GM12878 (cell line): Measurements from ENCODE around the gene CNNM2. TPM values are rescaled to one million over a fixed set of nuclear protein-coding genes. Genes with fewer than 3 reads are reported as not detected.

Experiments used
- ATAC-seq: fragments of 200-7000 bp; cut with Tn5 transposase; 3 replicates; pipeline ENCODE4 v1.9.1; 2020; ENCODE audit warnings: mild to moderate bottlenecking, moderate library complexity
- BruUV-seq: library from RNA; stranded (reverse); fragments of 400-500 nt; replicated peaks from 2 replicates; lab custom pipeline; 2021; lab: Mats Ljungman, UMichigan
- CTCF ChIA-PET: fragments of 300-600 bp; sonication (Branson Sonifier 250); formaldehyde crosslinking; extraction: SDS; loops from one replicate; lab custom pipeline; 2021; ENCODE audit warnings: inconsistent platforms; lab: Yijun Ruan, JAX
- POLR2A ChIA-PET: fragments of 350-600 bp; formaldehyde crosslinking; extraction: SDS; loops from one replicate; lab custom pipeline; 2021; ENCODE audit warnings: inconsistent platforms; lab: Charles Lee
- RAD21 ChIA-PET: fragments of 300-600 bp; sonication (Branson Sonifier 250); formaldehyde crosslinking; loops from one replicate; lab custom pipeline; 2023; ENCODE audit warnings: antibody characterized with exemption; ENCODE audit not compliant: unreplicated experiment; lab: Charles Lee
- SMC1A ChIA-PET: fragments of 300-600 bp; sonication (Branson Sonifier 250); formaldehyde crosslinking; loops from one replicate; lab custom pipeline; 2023; ENCODE audit not compliant: unreplicated experiment, uncharacterized antibody; lab: Charles Lee
- DNase-seq: peaks from one replicate; pipeline ENCODE4 v3.0.0-alpha.2; 2011; ENCODE audit warnings: low read depth, low spot score
- FAIRE-seq: peaks from 3 replicates; lab custom pipeline; 2011; peaks lifted over from hg19 to GRCh38; lab: Jason Lieb, UNC
- H2AFZ ChIP-seq: 2 replicates; pipeline ENCODE4 v1.6.0; 2011; ENCODE audit warnings: low read depth, low read length, control low read depth; ENCODE audit not compliant: control insufficient read depth
- H3K27ac ChIP-seq: 2 replicates; pipeline ENCODE4 v1.5.1; 2011; ENCODE audit warnings: control low read depth; ENCODE audit not compliant: control insufficient read depth, insufficient read depth
- H3K27me3 ChIP-seq, 2 experiments: replicated peaks in 1 of 2; 2 replicates each; pipeline versions ENCODE4 v1.6.0 to v1.6.1; 2011; ENCODE audit warnings: low read length in 1 of 2; ENCODE audit not compliant: control insufficient read depth in 2 of 2, insufficient read depth in 2 of 2
- H3K36me3 ChIP-seq, 2 experiments: 2 replicates each; pipeline ENCODE4 v1.5.1; 2011; ENCODE audit warnings: low read length in 1 of 2; ENCODE audit not compliant: control insufficient read depth in 2 of 2, insufficient read depth in 2 of 2
- H3K4me1 ChIP-seq: 2 replicates; pipeline ENCODE4 v1.6.1; 2011; ENCODE audit warnings: mild to moderate bottlenecking, low read length, moderate library complexity, mixed read lengths; ENCODE audit not compliant: control insufficient read depth, insufficient read depth
- H3K4me2 ChIP-seq: 2 replicates; pipeline ENCODE4 v1.6.0; 2011; ENCODE audit warnings: control low read depth; ENCODE audit not compliant: control insufficient read depth, insufficient read depth
- H3K4me3 ChIP-seq: fragments of 200-600 bp; sonication (generic); 2 replicates; pipeline ENCODE4 v1.5.1; 2016
- H3K79me2 ChIP-seq: 2 replicates; pipeline ENCODE4 v1.6.0; 2011; ENCODE audit warnings: low read length; ENCODE audit not compliant: control insufficient read depth, insufficient read depth
- H3K9ac ChIP-seq: 2 replicates; pipeline ENCODE4 v1.8.0; 2011; ENCODE audit warnings: low read length, control low read depth, mixed read lengths; ENCODE audit not compliant: control insufficient read depth, insufficient read depth
- H3K9me3 ChIP-seq: replicated peaks from 3 replicates; pipeline ENCODE4 v1.5.1; 2011; ENCODE audit warnings: mild to moderate bottlenecking, low read length; ENCODE audit not compliant: control insufficient read depth, insufficient read depth
- H4K20me1 ChIP-seq: 2 replicates; pipeline ENCODE4 v1.6.0; 2011; ENCODE audit not compliant: control insufficient read depth, insufficient read depth
- JUND ChIP-seq: IDR thresholded peaks from 2 replicates; pipeline ENCODE4 v1.6.1; 2012; ENCODE audit warnings: low read depth, mild to moderate bottlenecking, low read length, improper control_type of control experiment, moderate library complexity
- RELA ChIP-seq: fragments of 450-650 bp; IDR thresholded peaks from 2 replicates; pipeline ENCODE4 v1.8.0; 2014; ENCODE audit warnings: borderline replicate concordance; ENCODE audit not compliant: partially characterized antibody
- RUNX3 ChIP-seq: IDR thresholded peaks from 2 replicates; pipeline ENCODE4 v1.6.1; 2012; ENCODE audit warnings: low read length, inconsistent platforms
- SMAD1 ChIP-seq: fragments of 450-650 bp; IDR thresholded peaks from 2 replicates; pipeline ENCODE4 v1.6.1; 2018; ENCODE audit warnings: mild to moderate bottlenecking, low read depth; ENCODE audit not compliant: partially characterized antibody
- ZNF622 ChIP-seq: fragments of 450-650 bp; IDR thresholded peaks from 2 replicates; pipeline ENCODE4 v1.6.1; 2017; ENCODE audit warnings: mild to moderate bottlenecking, inconsistent platforms
- WGBS: methylation state at CpG from one replicate; pipeline ENCODE4 v1.1.6; 2016; ENCODE audit warnings: low lambda C conversion rate; ENCODE audit not compliant: insufficient replicate concordance, insufficient coverage; ENCODE audit errors: missing lambda C conversion rate; 5-methylcytosine and 5-hydroxymethylcytosine counted together
- in situ Hi-C: fragments of 300-500 bp; cut with MboI; formaldehyde crosslinking; loops from 9 replicates; pipeline ENCODE4 v1.14.3; 2018; ENCODE audit warnings: mixed read lengths
- intact Hi-C: fragments of 100-400 bp; cut with micrococcal nuclease; formaldehyde crosslinking; loops from one replicate; pipeline ENCODE4 v1.14.2; 2022; ENCODE audit not compliant: unreplicated experiment
- polyA plus RNA-seq, 11 experiments: library from polyadenylated mRNA; depleted of rRNA in 4 of 11; unstranded in 6 of 11; stranded (reverse) in 5 of 11; fragments of >200 nt; fragmentation: Nextera tagmentation in 4 of 11; fragmentation: Illumina TruSeq in 1 of 11; extraction: Ambion mirVana in 4 of 11; extraction: Trizol in 1 of 11; gene quantifications; 1 replicate in 1 of 11; 2 replicates in 10 of 11; pipeline versions ENCODE4 v1.2.1 to v1.2.3, GENCODE V29; 2011 to 2016; ENCODE audit warnings: inconsistent platforms in 2 of 11, missing spikeins in 2 of 11, low read depth in 1 of 11
- total RNA-seq, 4 experiments: library from RNA; depleted of rRNA in 3 of 4; stranded (reverse); fragments of >200 nt in 3 of 4; fragmentation: Illumina TruSeq in 1 of 4; extraction: Trizol in 1 of 4; gene quantifications; 2 replicates each; pipeline versions ENCODE4 v1.2.1 to v1.2.3, GENCODE V29; 2013 to 2021
- TF ChIP-seq, protein P1 (sequence below): IDR thresholded peaks from 2 replicates; pipeline ENCODE4 v1.6.1; 2012; ENCODE audit warnings: low read depth, low read length, improper control_type of control experiment

The CNNM2 gene
- total and polyA plus RNA-seq, 10 of the 15 experiments (the other 5 are each of a cell fraction or from before 2014, with no cell fraction given), result 0.18 to 7.3 (median 2.5) TPM

DNA sequence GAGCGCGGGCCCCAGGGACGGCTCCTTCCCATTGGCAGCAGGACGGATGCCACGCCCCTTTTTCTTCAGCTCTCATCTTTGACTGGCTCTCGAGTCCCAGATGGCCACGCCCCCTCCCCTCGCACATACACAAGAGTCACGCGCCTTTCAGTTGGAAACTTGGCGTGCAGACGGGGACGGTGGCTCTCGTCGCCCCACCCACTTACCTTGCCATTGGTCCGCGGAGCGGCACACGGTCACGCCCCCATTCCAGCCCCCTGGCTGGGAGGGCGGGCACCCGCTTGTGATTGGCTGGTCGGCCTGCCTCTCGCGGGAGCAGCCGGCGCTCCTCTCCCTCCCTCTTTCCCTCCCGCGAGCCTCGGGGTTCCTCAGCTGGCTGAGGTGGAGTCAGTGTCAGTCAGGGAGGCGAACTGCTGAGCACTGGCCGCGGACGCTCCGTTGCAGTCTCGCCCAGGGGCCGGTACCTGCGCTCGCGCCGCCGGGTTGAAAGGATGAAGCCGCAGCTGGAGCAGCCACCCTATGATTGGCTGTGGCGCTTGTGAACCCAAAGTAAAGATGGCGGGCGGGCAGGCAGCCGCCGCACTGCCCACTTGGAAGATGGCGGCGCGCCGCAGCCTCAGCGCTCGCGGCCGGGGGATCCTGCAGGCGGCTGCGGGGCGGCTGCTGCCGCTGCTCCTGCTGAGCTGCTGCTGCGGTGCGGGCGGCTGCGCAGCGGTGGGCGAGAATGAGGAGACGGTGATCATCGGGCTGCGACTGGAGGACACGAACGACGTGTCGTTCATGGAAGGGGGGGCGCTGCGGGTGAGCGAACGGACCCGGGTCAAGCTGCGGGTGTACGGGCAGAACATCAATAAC is at the start of gene CNNM2 (continued):
- TF ChIP-seq SMAD1, result no peak
- peak; percentile 56 for TF ChIP-seq RELA
- peak; percentile 70 for TF ChIP-seq RUNX3
- TF ChIP-seq, protein P1, sequence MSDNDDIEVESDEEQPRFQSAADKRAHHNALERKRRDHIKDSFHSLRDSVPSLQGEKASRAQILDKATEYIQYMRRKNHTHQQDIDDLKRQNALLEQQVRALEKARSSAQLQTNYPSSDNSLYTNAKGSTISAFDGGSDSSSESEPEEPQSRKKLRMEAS, result peak; percentile 94; the same call in 1 of the 2 replicates

DNA sequence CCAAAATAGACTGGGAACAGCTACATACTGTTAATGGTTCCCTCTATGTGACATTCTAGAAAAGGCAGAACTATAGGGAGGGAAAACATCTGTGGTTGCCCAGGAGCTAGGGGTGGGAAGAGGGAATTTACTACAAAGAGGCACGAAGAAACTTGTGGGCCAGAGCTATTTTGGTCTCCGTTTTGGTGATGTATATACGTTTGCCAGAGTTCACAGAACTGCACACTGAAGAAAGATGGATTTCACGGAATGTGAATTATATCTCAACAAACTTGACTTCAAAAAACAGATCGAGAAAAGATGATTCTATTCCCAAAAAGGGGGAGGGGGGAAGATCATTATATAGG is 49.2 kb upstream of the CNNM2 start:
- Histone ChIP-seq H3K4me1 (no peaks in the 10 kb centered on the region), H3K79me2 (no peaks in the 10 kb centered on the region), H3K27ac (no peak overlapping the region), H3K4me3 (peak overlapping the region; percentile 57; the same call in 1 of the 2 replicates), H2AFZ (peak overlapping the region; percentile 31), H3K4me2 (peak overlapping the region; percentile 21; the same call in 1 of the 2 replicates), H3K9ac (no peak overlapping the region), H3K27me3 (no peaks in the 10 kb centered on the region), H4K20me1 (no peaks in the 10 kb centered on the region), H3K9me3 (no peaks in the 10 kb centered on the region), H3K36me3 (no peaks in the 10 kb centered on the region; a peak in 1 of 4 replicates)
- ChIA-PET SMC1A (no interaction called here), CTCF (interaction anchor here (0.5 to 2.0 kb wide), 3 partner anchors 20 to 317 kb away, joined by 3 to 6 read pairs (median 4); no protein-coding TSS in a partner anchor), POLR2A (interaction anchor here (0.5 kb wide), 1 partner anchor 111 kb away, joined by 3 read pairs; no protein-coding TSS in a partner anchor), RAD21 (interaction anchor here (0.9 kb wide), 1 partner anchor 193 kb away, joined by 3 read pairs; no protein-coding TSS in a partner anchor)
- intact Hi-C loops, result no loop called here
- WGBS, result 40% methylated on average over 5 of the region's 5 CpGs
- no peak for DNase-seq
- in situ Hi-C loops, result no loop called here
- TF ChIP-seq JUND, result no peak
- TF ChIP-seq ZNF622, result no peak
- ATAC-seq, result no peak
- no TSS peak for BruUV-seq
- no peak for FAIRE-seq
